HepG2 (cell line): Measurements from ENCODE around the gene ZBTB4. TPM values are rescaled to one million over a fixed set of nuclear protein-coding genes. Genes with fewer than 3 reads are reported as not detected.
A peak's percentile ranks its signal among the peaks of the same experiment; 100 is the strongest.

Experiments
- AGO1 ChIP-seq: fragments of 200-400 bp; formaldehyde crosslinking; IDR thresholded peaks from 2 replicates; pipeline ENCODE4 v1.6.1; 2017; ENCODE audit warnings: mild to moderate bottlenecking, low read depth, low read length, moderate library complexity; ENCODE audit not compliant: poor library complexity, severe bottlenecking
- CENPT ChIP-seq: sonication (generic); formaldehyde crosslinking; IDR thresholded peaks from 2 replicates; pipeline ENCODE4 v1.8.0; 2022; ENCODE audit warnings: low read depth, mild to moderate bottlenecking, moderate library complexity, missing genetic modification reagents
- FOXA3 ChIP-seq: IDR thresholded peaks from 2 replicates; pipeline ENCODE4 v1.6.1; 2016; ENCODE audit warnings: missing genetic modification reagents, missing compliant biosample characterization
- HNF1B ChIP-seq: sonication (generic); formaldehyde crosslinking; IDR thresholded peaks from 2 replicates; pipeline ENCODE4 v1.5.1; 2020; ENCODE audit warnings: mild to moderate bottlenecking, moderate library complexity, missing genetic modification reagents
- HNRNPH1 ChIP-seq: fragments of 200-400 bp; formaldehyde crosslinking; optimal IDR thresholded peaks from 2 replicates; pipeline ENCODE3; 2017; ENCODE audit warnings: mild to moderate bottlenecking, low read depth, low read length
- HNRNPLL ChIP-seq: fragments of 200-400 bp; formaldehyde crosslinking; IDR thresholded peaks from 2 replicates; pipeline ENCODE4 v1.6.1; 2017; ENCODE audit warnings: mild to moderate bottlenecking, low read depth, low read length; ENCODE audit not compliant: poor library complexity, severe bottlenecking
- IRX3 ChIP-seq: sonication (generic); formaldehyde crosslinking; IDR thresholded peaks from 2 replicates; pipeline ENCODE4 v1.8.1; 2023; ENCODE audit warnings: mild to moderate bottlenecking, low read depth, missing genetic modification reagents, borderline replicate concordance
- KLF16 ChIP-seq, 2 experiments: sonication (generic) in 1 of 2; formaldehyde crosslinking in 1 of 2; IDR thresholded peaks; 2 replicates each; pipeline versions ENCODE4 v1.6.1 to v1.8.0; 2016 to 2023; ENCODE audit warnings: missing genetic modification reagents in 2 of 2, missing compliant biosample characterization in 1 of 2
- LBX2 ChIP-seq: sonication (generic); formaldehyde crosslinking; IDR thresholded peaks from 2 replicates; pipeline ENCODE4 v1.5.0; 2020; ENCODE audit warnings: missing genetic modification reagents, mild to moderate bottlenecking, borderline replicate concordance
- NBN ChIP-seq: fragments of 450-650 bp; conservative IDR thresholded peaks from 2 replicates; pipeline ENCODE4 v1.6.1; 2017
- PATZ1 ChIP-seq: sonication (generic); formaldehyde crosslinking; IDR thresholded peaks from 2 replicates; pipeline ENCODE4 v1.4.0; 2020; ENCODE audit warnings: missing genetic modification reagents
- RAD51 ChIP-seq: fragments of 450-650 bp; IDR thresholded peaks from 2 replicates; pipeline ENCODE4 v1.6.1; 2016; ENCODE audit warnings: borderline replicate concordance
- RORA ChIP-seq: sonication (generic); formaldehyde crosslinking; IDR thresholded peaks from 2 replicates; pipeline ENCODE4 v1.5.0; 2020; ENCODE audit warnings: mild to moderate bottlenecking, missing genetic modification reagents, moderate library complexity
- SNAI1 ChIP-seq: sonication (generic); formaldehyde crosslinking; IDR thresholded peaks from 2 replicates; pipeline ENCODE4 v1.5.0; 2020; ENCODE audit warnings: mild to moderate bottlenecking, missing genetic modification reagents, borderline replicate concordance
- STAG1 ChIP-seq: sonication (generic); formaldehyde crosslinking; IDR thresholded peaks from 2 replicates; pipeline ENCODE4 v1.4.0; 2020; ENCODE audit warnings: missing genetic modification reagents
- TGIF2 ChIP-seq: IDR thresholded peaks from 2 replicates; pipeline ENCODE4 v1.6.1; 2016; ENCODE audit warnings: control low read depth, missing compliant biosample characterization
- TOPORS ChIP-seq: sonication (generic); formaldehyde crosslinking; IDR thresholded peaks from 2 replicates; pipeline ENCODE4 v1.8.0; 2023; ENCODE audit warnings: mild to moderate bottlenecking, missing genetic modification reagents
- ZBTB2 ChIP-seq: sonication (generic); formaldehyde crosslinking; IDR thresholded peaks from 2 replicates; pipeline ENCODE4 v1.8.0; 2022; ENCODE audit warnings: low read depth, missing genetic modification reagents
- ZNF10 ChIP-seq: sonication (generic); formaldehyde crosslinking; IDR thresholded peaks from 2 replicates; pipeline ENCODE4 v1.4.0; 2020; ENCODE audit warnings: mild to moderate bottlenecking, low read depth, missing genetic modification reagents, borderline replicate concordance
- ZNF225 ChIP-seq: sonication (generic); formaldehyde crosslinking; IDR thresholded peaks from 2 replicates; pipeline ENCODE4 v1.4.0; 2020; ENCODE audit warnings: mild to moderate bottlenecking, missing genetic modification reagents
- ZNF232 ChIP-seq: sonication (generic); formaldehyde crosslinking; IDR thresholded peaks from 2 replicates; pipeline ENCODE4 v1.4.0; 2020; ENCODE audit warnings: missing genetic modification reagents, borderline replicate concordance
- ZNF451 ChIP-seq: sonication (generic); formaldehyde crosslinking; IDR thresholded peaks from 2 replicates; pipeline ENCODE4 v1.5.0; 2020; ENCODE audit warnings: mild to moderate bottlenecking, missing genetic modification reagents
- ZNF841 ChIP-seq: sonication (generic); formaldehyde crosslinking; IDR thresholded peaks from 2 replicates; pipeline ENCODE4 v1.8.1; 2023; ENCODE audit warnings: missing genetic modification reagents, borderline replicate concordance
- ZSCAN21 ChIP-seq: sonication (generic); formaldehyde crosslinking; IDR thresholded peaks from 2 replicates; pipeline ENCODE4 v1.8.0; 2022; ENCODE audit warnings: mild to moderate bottlenecking, missing genetic modification reagents, moderate library complexity, borderline replicate concordance
- polyA plus RNA-seq, 8 experiments: library from polyadenylated mRNA; depleted of rRNA in 3 of 8; stranded (reverse) in 7 of 8; unstranded in 1 of 8; fragments of >200 nt; fragmentation: Illumina TruSeq in 4 of 8; extraction: Trizol in 4 of 8; gene quantifications; 2 replicates each; pipeline versions ENCODE4 v1.2.1 to v1.2.3, GENCODE V29; 2011 to 2016; ENCODE audit warnings: low read depth in 4 of 8, missing spikeins in 1 of 8, mixed read lengths in 1 of 8; ENCODE audit not compliant: insufficient read depth in 1 of 8
- total RNA-seq, 5 experiments: library from RNA; depleted of rRNA; stranded (reverse); fragments of >200 nt; fragmentation: Illumina TruSeq; extraction: Trizol; gene quantifications; 2 replicates each; pipeline ENCODE4 v1.2.3, GENCODE V29; 2016; ENCODE audit warnings: low read depth in 1 of 5

Gene ZBTB4
- total and polyA plus RNA-seq, 2 of the 13 experiments (the other 11 are each of a cell fraction or from before 2014, with no cell fraction given): 4.3 to 7.4 TPM

GRCh38 chr17:7478276-7479212, 887 bp downstream of the ZBTB4 start (continued):
- TF ChIP-seq ZSCAN21: 0 out of 2 replicates have a peak, but pooled peaks have one; percentile 35
- TF ChIP-seq SNAI1 (CRISPR knock-in tag): no peak
- TF ChIP-seq ZNF10 (CRISPR knock-in tag): no peak
- no peak for TF ChIP-seq ZNF232 (CRISPR knock-in tag)
- peak; percentile 69; the same call in 1 of the 2 replicates for TF ChIP-seq PATZ1 (CRISPR knock-in tag)
- TF ChIP-seq IRX3: 0 out of 2 replicates have a peak, but pooled peaks have one; percentile 18
- no peak for TF ChIP-seq STAG1 (CRISPR knock-in tag)
- TF ChIP-seq TOPORS: no peak
- TF ChIP-seq NBN: no peak
- no peak for TF ChIP-seq AGO1
- TF ChIP-seq HNF1B (CRISPR knock-in tag): no peak
- no peak for TF ChIP-seq CENPT (CRISPR knock-in tag)
- no peak for TF ChIP-seq HNRNPLL
- TF ChIP-seq KLF16 (CRISPR knock-in tag; IDR thresholded peaks at IDR 0.05): no peak
- no peak for TF ChIP-seq ZBTB2
- no peak for TF ChIP-seq ZNF841
- 0 out of 2 replicates have a peak, but pooled peaks have one; percentile 7 for TF ChIP-seq ZNF225 (CRISPR knock-in tag)
- TF ChIP-seq RAD51: no peak
- TF ChIP-seq FOXA3 (CRISPR knock-in tag): 0 out of 2 replicates have a peak, but pooled peaks have one; percentile 9
- TF ChIP-seq HNRNPH1: no peak
- TF ChIP-seq TGIF2 (CRISPR knock-in tag): no peak
- TF ChIP-seq LBX2 (CRISPR knock-in tag): no peak
- 0 out of 2 replicates have a peak, but pooled peaks have one; percentile 21 for TF ChIP-seq ZNF451 (CRISPR knock-in tag)
- no peak for TF ChIP-seq RORA
